Measurements from ENCODE around the gene DUSP3. TPM values are rescaled to one million over a fixed set of nuclear protein-coding genes. Genes with fewer than 3 reads are reported as not detected.

DUSP3 gene
- total RNA-seq, 1 experiment from 2014 or later, result 39.7 TPM

DNA sequence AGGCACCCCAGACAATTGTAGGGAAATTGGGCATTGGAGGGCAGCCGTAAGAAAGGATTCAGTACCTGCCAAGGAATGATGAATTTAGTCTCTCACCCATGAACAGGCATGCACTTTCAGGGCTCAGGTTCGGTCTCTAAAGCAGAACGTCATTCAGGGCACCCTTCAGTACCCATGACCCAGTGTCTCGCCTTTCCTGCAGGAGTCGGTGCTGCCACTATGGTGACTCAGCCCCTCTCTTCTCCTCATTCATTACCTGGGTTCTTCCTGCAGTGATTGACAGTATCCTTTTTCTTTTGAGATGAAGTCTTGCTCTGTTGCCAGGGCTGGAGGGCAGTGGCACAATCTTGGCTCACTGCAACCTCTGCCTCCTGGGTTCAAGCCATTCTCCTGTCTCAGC, 28.6 kb downstream of the DUSP3 start:
- TF ChIP-seq, protein P1, sequence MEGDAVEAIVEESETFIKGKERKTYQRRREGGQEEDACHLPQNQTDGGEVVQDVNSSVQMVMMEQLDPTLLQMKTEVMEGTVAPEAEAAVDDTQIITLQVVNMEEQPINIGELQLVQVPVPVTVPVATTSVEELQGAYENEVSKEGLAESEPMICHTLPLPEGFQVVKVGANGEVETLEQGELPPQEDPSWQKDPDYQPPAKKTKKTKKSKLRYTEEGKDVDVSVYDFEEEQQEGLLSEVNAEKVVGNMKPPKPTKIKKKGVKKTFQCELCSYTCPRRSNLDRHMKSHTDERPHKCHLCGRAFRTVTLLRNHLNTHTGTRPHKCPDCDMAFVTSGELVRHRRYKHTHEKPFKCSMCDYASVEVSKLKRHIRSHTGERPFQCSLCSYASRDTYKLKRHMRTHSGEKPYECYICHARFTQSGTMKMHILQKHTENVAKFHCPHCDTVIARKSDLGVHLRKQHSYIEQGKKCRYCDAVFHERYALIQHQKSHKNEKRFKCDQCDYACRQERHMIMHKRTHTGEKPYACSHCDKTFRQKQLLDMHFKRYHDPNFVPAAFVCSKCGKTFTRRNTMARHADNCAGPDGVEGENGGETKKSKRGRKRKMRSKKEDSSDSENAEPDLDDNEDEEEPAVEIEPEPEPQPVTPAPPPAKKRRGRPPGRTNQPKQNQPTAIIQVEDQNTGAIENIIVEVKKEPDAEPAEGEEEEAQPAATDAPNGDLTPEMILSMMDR (IDR thresholded peaks at IDR 0.05; ENCODE audit: unreplicated experiment), result no peak
- Mint-ChIP-seq H3K4me3 (ENCODE audit: unreplicated experiment) (no peak overlapping the region), H3K27ac (ENCODE audit: low read depth, unreplicated experiment) (peak overlapping the region; percentile 39), H3K36me3 (ENCODE audit: insufficient read depth, unreplicated experiment) (no peaks in the 10 kb centered on the region), H3K27me3 (ENCODE audit: insufficient read depth, unreplicated experiment) (no peaks in the 10 kb centered on the region), H3K9me3 (ENCODE audit: unreplicated experiment) (no peaks in the 10 kb centered on the region), H3K4me1 (ENCODE audit: insufficient read depth, unreplicated experiment) (peaks cover 14% of the 10 kb centered on the region)
- intact Hi-C loops (cut with micrococcal nuclease), result no loop called here
- DNase-seq (ENCODE audit: unreplicated experiment), result peak; percentile 26
- BruUV-seq (replicated peaks), result no TSS peak
- CTCF ChIA-PET, result interaction anchor here (0.6 to 2.5 kb wide), 3 partner anchors 9 to 94 kb away, joined by 3 to 8 read pairs (median 3); partner anchors contain the start of gene SOST
- POLR2A ChIA-PET, result no interaction called here

DNA sequence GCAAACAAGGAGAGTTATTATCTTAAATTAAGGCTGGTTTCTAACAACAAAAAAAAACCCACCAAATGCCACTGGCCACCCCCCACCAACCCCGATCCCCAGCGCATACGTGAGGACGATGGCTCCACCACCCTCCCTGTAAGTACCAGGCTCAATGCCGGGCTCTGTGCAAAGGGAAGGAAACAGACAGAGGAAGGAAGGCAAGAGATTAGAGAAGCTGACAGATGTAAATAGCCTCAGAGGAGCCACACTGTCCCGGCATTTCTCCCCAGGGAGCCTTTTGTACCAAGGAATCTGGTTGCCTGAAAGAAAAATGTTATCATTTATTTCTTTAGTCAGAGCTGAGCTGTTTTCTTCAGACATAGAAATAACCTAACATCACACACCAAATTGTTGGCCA, 33.2 kb downstream of the DUSP3 start:
- H3K27me3 Mint-ChIP-seq (ENCODE audit: insufficient read depth, unreplicated experiment), result no peaks in the 10 kb centered on the region
- H3K4me1 Mint-ChIP-seq (ENCODE audit: insufficient read depth, unreplicated experiment), result peaks cover 19% of the 10 kb centered on the region
- H3K36me3 Mint-ChIP-seq (ENCODE audit: insufficient read depth, unreplicated experiment), result no peaks in the 10 kb centered on the region
- TF ChIP-seq, protein P1 (IDR thresholded peaks at IDR 0.05; ENCODE audit: unreplicated experiment), result no peak
- intact Hi-C loops (cut with micrococcal nuclease), result no loop called here
- no peaks in the 10 kb centered on the region for H3K9me3 Mint-ChIP-seq (ENCODE audit: unreplicated experiment)
- ChIA-PET CTCF (interaction anchor here (0.6 to 2.5 kb wide), 3 partner anchors 14 to 133 kb away, joined by 3 to 9 read pairs (median 5); no protein-coding TSS in a partner anchor), POLR2A (no interaction called here)
- H3K27ac Mint-ChIP-seq (ENCODE audit: low read depth, unreplicated experiment), result no peak overlapping the region
- no TSS peak for BruUV-seq (replicated peaks)
- no peak overlapping the region for H3K4me3 Mint-ChIP-seq (ENCODE audit: unreplicated experiment)
- DNase-seq (ENCODE audit: unreplicated experiment), result no peak

DNA sequence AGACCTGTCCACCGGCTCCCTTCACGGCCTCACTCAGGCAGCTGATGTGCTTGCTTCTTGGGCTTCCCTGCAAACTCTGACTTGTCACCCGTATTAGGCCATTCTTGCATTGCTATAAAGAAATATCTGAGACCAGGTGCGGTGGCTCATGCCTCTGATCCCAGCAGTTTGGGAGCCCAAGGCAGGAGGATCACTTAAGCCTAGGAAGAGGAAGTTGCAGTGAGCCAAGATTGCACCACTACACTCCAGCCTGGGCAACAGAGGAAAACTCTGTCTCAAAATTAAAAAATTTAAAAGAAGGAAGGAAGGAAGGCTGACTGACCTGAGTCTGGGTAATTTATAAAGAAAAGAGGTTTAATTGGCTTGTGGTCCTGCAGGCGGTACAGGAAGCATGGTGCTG, 37.1 kb downstream of the DUSP3 start:
- ChIA-PET CTCF (interaction anchor here (2.2 kb wide), 1 partner anchor 47 kb away, joined by 13 read pairs; no protein-coding TSS in a partner anchor), POLR2A (no interaction called here)
- H3K27ac Mint-ChIP-seq (ENCODE audit: low read depth, unreplicated experiment), result no peak overlapping the region
- peaks cover 8% of the 10 kb centered on the region for H3K4me1 Mint-ChIP-seq (ENCODE audit: insufficient read depth, unreplicated experiment)
- no TSS peak for BruUV-seq (replicated peaks)
- DNase-seq (ENCODE audit: unreplicated experiment), result no peak
- no peaks in the 10 kb centered on the region for H3K9me3 Mint-ChIP-seq (ENCODE audit: unreplicated experiment)
- H3K4me3 Mint-ChIP-seq (ENCODE audit: unreplicated experiment), result no peak overlapping the region
- TF ChIP-seq, protein P1 (IDR thresholded peaks at IDR 0.05; ENCODE audit: unreplicated experiment), result no peak
- intact Hi-C loops (cut with micrococcal nuclease), result no loop called here
- H3K36me3 Mint-ChIP-seq (ENCODE audit: insufficient read depth, unreplicated experiment), result no peaks in the 10 kb centered on the region
- H3K27me3 Mint-ChIP-seq (ENCODE audit: insufficient read depth, unreplicated experiment), result no peaks in the 10 kb centered on the region

DNA sequence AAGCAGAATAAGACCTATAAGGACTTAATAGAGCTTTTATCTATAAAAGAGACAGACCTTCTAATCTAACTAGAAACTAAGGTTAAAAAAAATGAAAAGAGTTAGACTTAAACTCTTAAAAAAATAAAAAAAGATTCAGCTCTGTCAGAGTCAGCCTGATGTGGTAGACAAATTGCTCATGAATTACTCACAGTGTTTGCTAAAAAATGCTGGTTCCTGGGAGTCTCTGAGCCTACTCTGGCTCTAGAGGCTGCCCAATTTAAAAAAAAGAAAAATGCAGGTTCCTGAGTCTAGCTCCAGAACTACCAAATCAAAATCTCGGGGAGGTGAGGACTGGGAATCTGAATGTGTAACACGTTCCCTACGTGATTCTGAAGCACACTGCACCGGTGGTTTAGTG, 38.2 kb downstream of the DUSP3 start:
- POLR2A ChIA-PET, result no interaction called here
- Mint-ChIP-seq H3K27me3 (ENCODE audit: insufficient read depth, unreplicated experiment) (no peaks in the 10 kb centered on the region), H3K27ac (ENCODE audit: low read depth, unreplicated experiment) (no peak overlapping the region), H3K4me1 (ENCODE audit: insufficient read depth, unreplicated experiment) (peaks cover 8% of the 10 kb centered on the region), H3K9me3 (ENCODE audit: unreplicated experiment) (no peaks in the 10 kb centered on the region), H3K36me3 (ENCODE audit: insufficient read depth, unreplicated experiment) (no peaks in the 10 kb centered on the region), H3K4me3 (ENCODE audit: unreplicated experiment) (no peak overlapping the region)
- DNase-seq (ENCODE audit: unreplicated experiment), result peak; percentile 21
- intact Hi-C loops (cut with micrococcal nuclease), result no loop called here
- TF ChIP-seq, protein P1 (IDR thresholded peaks at IDR 0.05; ENCODE audit: unreplicated experiment), result no peak
- CTCF ChIA-PET, result interaction anchor here (0.6 to 2.2 kb wide), 2 partner anchors 46 to 218 kb away, joined by 4 to 13 read pairs; no protein-coding TSS in a partner anchor
- BruUV-seq (replicated peaks), result no TSS peak
